Measurements from ENCODE around the gene FECH. TPM values are rescaled to one million over a fixed set of nuclear protein-coding genes. Genes with fewer than 3 reads are reported as not detected.

Gene FECH
- total and polyA plus RNA-seq, 10 of the 15 experiments (the other 5 are each of a cell fraction or from before 2014, with no cell fraction given) = 9.9 to 50.0 (median 30.1) TPM

- TF ChIP-seq NR2C2 (IDR thresholded peaks at IDR 0.05; ENCODE audit: borderline replicate concordance, control insufficient read depth, insufficient read length, low read depth) = no peak
- TF ChIP-seq ZNF24 (IDR thresholded peaks at IDR 0.05) = no peak
- TF ChIP-seq YY1 (IDR thresholded peaks at IDR 0.05; ENCODE audit: low read depth, low read length) = no peak
- no peak for TF ChIP-seq EP300 (IDR thresholded peaks at IDR 0.05; ENCODE audit: borderline replicate concordance in 1 of 2, control insufficient read depth in 1 of 2, low read depth in 2 of 2, low read length in 2 of 2)
Measured at GRCh38 chr18:57505231-57505630, 81.3 kb downstream of the FECH start (continued).

DNA sequence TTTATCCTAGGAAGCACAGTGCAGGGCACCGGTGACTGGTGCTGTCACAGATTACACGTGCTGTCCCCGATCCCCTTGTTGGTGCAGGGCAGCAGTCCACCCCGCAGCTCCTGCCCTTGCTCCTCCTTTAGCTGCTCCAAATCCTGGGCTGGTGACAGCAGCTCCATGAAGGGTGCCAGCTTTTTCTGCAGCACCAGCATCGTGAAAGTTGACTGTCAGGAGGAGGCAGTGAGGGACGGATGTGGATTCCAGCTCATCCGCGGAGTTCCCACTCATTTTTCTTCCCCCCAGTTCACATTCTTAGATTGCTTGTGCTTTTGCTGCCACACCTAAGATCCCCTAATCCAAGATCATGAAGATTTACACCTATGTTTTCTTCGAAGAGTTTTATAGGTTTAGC, 83.9 kb downstream of the FECH start:
- no peaks in the 10 kb centered on the region for H3K79me2 ChIP-seq (ENCODE audit: control insufficient read depth, insufficient read depth, low read length)
- no TSS peak for BruUV-seq (replicated peaks)
- no peak overlapping the region for H3K27ac ChIP-seq (ENCODE audit: control insufficient read depth, insufficient read depth)
- intact Hi-C loops (cut with micrococcal nuclease; ENCODE audit: unreplicated experiment) (no loop called here), in situ Hi-C loops (cut with MboI) (no loop called here)
- CTCF ChIA-PET = interaction anchor here (1.7 kb wide), 1 partner anchor 26 kb away, joined by 3 read pairs; no protein-coding TSS in a partner anchor
- TF ChIP-seq POLR2AphosphoS5 (IDR thresholded peaks at IDR 0.05; ENCODE audit: low read length) (no peak), KDM1A (IDR thresholded peaks at IDR 0.05; ENCODE audit: borderline replicate concordance) (no peak), DPF2 (IDR thresholded peaks at IDR 0.05) (no peak), CBX3 (IDR thresholded peaks at IDR 0.05; ENCODE audit: borderline replicate concordance, low read depth) (no peak), CREM (IDR thresholded peaks at IDR 0.05; ENCODE audit: low read depth) (no peak)
- TF ChIP-seq, protein P1, sequence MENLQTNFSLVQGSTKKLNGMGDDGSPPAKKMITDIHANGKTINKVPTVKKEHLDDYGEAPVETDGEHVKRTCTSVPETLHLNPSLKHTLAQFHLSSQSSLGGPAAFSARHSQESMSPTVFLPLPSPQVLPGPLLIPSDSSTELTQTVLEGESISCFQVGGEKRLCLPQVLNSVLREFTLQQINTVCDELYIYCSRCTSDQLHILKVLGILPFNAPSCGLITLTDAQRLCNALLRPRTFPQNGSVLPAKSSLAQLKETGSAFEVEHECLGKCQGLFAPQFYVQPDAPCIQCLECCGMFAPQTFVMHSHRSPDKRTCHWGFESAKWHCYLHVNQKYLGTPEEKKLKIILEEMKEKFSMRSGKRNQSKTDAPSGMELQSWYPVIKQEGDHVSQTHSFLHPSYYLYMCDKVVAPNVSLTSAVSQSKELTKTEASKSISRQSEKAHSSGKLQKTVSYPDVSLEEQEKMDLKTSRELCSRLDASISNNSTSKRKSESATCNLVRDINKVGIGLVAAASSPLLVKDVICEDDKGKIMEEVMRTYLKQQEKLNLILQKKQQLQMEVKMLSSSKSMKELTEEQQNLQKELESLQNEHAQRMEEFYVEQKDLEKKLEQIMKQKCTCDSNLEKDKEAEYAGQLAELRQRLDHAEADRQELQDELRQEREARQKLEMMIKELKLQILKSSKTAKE (IDR thresholded peaks at IDR 0.05; ENCODE audit: low read depth, poor library complexity, severe bottlenecking) = no peak
- no peaks in the 10 kb centered on the region; a peak in 2 of 4 replicates for H3K27me3 ChIP-seq (replicated peaks in 1 of 2; ENCODE audit: control insufficient read depth in 2 of 2, insufficient read depth in 2 of 2, low read length in 1 of 2)
- no peaks in the 10 kb centered on the region for H3K9me3 ChIP-seq (replicated peaks; ENCODE audit: control insufficient read depth, insufficient read depth, low read length)
- H3K4me1 ChIP-seq (ENCODE audit: control insufficient read depth, insufficient read depth, low read length) = no peaks in the 10 kb centered on the region
- H2AFZ ChIP-seq (ENCODE audit: control insufficient read depth, low read depth, low read length) = no peak overlapping the region
- POLR2A ChIA-PET = no interaction called here
- FAIRE-seq = no peak
- SMC1A ChIA-PET (ENCODE audit: uncharacterized antibody, unreplicated experiment) = interaction anchor here (1.0 to 1.1 kb wide), 3 partner anchors 8 to 17 kb away, joined by 3 read pairs; no protein-coding TSS in a partner anchor
- no peaks in the 10 kb centered on the region for H4K20me1 ChIP-seq (ENCODE audit: control insufficient read depth, insufficient read depth)
- RAD21 ChIA-PET (ENCODE audit: unreplicated experiment) = no interaction called here
- no peaks in the 10 kb centered on the region for H3K36me3 ChIP-seq (ENCODE audit: control insufficient read depth in 2 of 2, insufficient read depth in 2 of 2, low read length in 1 of 2)
- DNase-seq (ENCODE audit: low read depth, low spot score) = no peak
- H3K4me3 ChIP-seq = no peak overlapping the region
- no peak overlapping the region for H3K4me2 ChIP-seq (ENCODE audit: control insufficient read depth, insufficient read depth)
- WGBS (ENCODE audit: insufficient coverage, insufficient replicate concordance, low lambda C conversion rate, missing lambda C conversion rate) = 54% methylated on average over 8 of the region's 9 CpGs
- H3K9ac ChIP-seq (ENCODE audit: control insufficient read depth, insufficient read depth, low read length) = no peak overlapping the region
- ATAC-seq = no peak

Measured in GM12878 (cell line).